Measurements from ENCODE around the gene STK32C. TPM values are rescaled to one million over a fixed set of nuclear protein-coding genes. Genes with fewer than 3 reads are reported as not detected.
"Not testable (repeated sequence)": the region's sequence is repeated elsewhere in the genome, so short reads cannot be mapped to it uniquely, and the experiment has no call there.

The STK32C gene
- total RNA-seq, 1 donor from 2014 or later, result 19.6 TPM

- no peak for DNase-seq (ENCODE audit: low read depth, low spot score)
Observed at GRCh38 chr10:132225073-132225848, 82.5 kb downstream of the STK32C start.

GRCh38 chr10:132224343-132225072, 83.2 kb downstream of the STK32C start:
- no peak for TF ChIP-seq CTCF (conservative IDR thresholded peaks at IDR 0.05)
- H3K4me3 Mint-ChIP-seq, result no peak overlapping the region
- DNase-seq (ENCODE audit: low read depth, low spot score), result no peak
- no peaks in the 10 kb centered on the region for H3K27me3 Mint-ChIP-seq (ENCODE audit: low read depth)
- H3K36me3 Mint-ChIP-seq (ENCODE audit: low read depth), result peaks cover 3% of the 10 kb centered on the region
- no peak overlapping the region for H3K27ac Mint-ChIP-seq (ENCODE audit: unreplicated experiment)
- H3K9me3 Mint-ChIP-seq, result no peaks in the 10 kb centered on the region
- no peaks in the 10 kb centered on the region for H3K4me1 Mint-ChIP-seq

More at GRCh38 chr10:132225073-132225848, 82.5 kb downstream of the STK32C start:
- Mint-ChIP-seq H3K4me1 (peaks cover 4% of the 10 kb centered on the region), H3K36me3 (ENCODE audit: low read depth) (peaks cover 3% of the 10 kb centered on the region), H3K4me3 (no peak overlapping the region), H3K27me3 (ENCODE audit: low read depth) (no peaks in the 10 kb centered on the region), H3K27ac (ENCODE audit: unreplicated experiment) (no peak overlapping the region), H3K9me3 (no peaks in the 10 kb centered on the region)
- no peak for TF ChIP-seq CTCF (conservative IDR thresholded peaks at IDR 0.05)

GRCh38 chr10:132223611-132224342, 84.0 kb downstream of the STK32C start:
- peaks cover 4% of the 10 kb centered on the region for H3K36me3 Mint-ChIP-seq (ENCODE audit: low read depth)
- TF ChIP-seq CTCF (conservative IDR thresholded peaks at IDR 0.05), result no peak
- H3K27me3 Mint-ChIP-seq (ENCODE audit: low read depth), result no peaks in the 10 kb centered on the region
- peaks cover under 1% of the 10 kb centered on the region for H3K9me3 Mint-ChIP-seq
- no peak for DNase-seq (ENCODE audit: low read depth, low spot score)
- no peak overlapping the region for H3K4me3 Mint-ChIP-seq
- H3K27ac Mint-ChIP-seq (ENCODE audit: unreplicated experiment), result no peak overlapping the region
- H3K4me1 Mint-ChIP-seq, result no peaks in the 10 kb centered on the region

- TF ChIP-seq CTCF (conservative IDR thresholded peaks at IDR 0.05), result peak; percentile 92
- Mint-ChIP-seq H3K36me3 (ENCODE audit: low read depth) (peaks cover 8% of the 10 kb centered on the region), H3K27ac (ENCODE audit: unreplicated experiment) (no peak overlapping the region), H3K4me1 (no peaks in the 10 kb centered on the region), H3K27me3 (ENCODE audit: low read depth) (no peaks in the 10 kb centered on the region), H3K4me3 (no peak overlapping the region), H3K9me3 (peaks cover 4% of the 10 kb centered on the region)
- DNase-seq (ENCODE audit: low read depth, low spot score), result peak; percentile 77
Observed at GRCh38 chr10:132223156-132223590, 84.6 kb downstream of the STK32C start.

- no peak for DNase-seq (ENCODE audit: low read depth, low spot score)
- no peak overlapping the region for H3K4me3 Mint-ChIP-seq
- no peaks in the 10 kb centered on the region for H3K4me1 Mint-ChIP-seq
- peaks cover 4% of the 10 kb centered on the region for H3K9me3 Mint-ChIP-seq
- H3K27me3 Mint-ChIP-seq (ENCODE audit: low read depth), result no peaks in the 10 kb centered on the region
- H3K36me3 Mint-ChIP-seq (ENCODE audit: low read depth), result peaks cover 9% of the 10 kb centered on the region
- TF ChIP-seq CTCF (conservative IDR thresholded peaks at IDR 0.05), result no peak
- no peak overlapping the region for H3K27ac Mint-ChIP-seq (ENCODE audit: unreplicated experiment)
Observed at GRCh38 chr10:132222726-132223125, 85.0 kb downstream of the STK32C start.

DNA sequence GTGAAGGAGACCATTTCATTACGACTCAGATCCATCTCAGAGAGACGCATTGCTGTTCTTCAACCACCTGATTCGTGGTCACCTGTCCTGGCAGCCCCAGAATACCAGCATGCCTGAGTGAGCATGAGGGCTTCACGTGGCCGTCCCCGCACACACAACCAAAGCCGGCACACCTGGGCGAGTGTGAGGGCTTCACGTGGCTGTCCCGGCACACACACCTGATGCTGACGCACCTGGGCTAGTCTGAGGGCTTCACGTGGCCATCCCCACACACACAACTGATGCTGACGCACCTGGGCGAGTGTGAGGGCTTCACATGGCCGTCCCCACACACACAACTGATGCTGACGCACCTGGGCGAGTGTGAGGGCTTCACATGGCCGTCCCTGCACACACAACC, 86.8 kb downstream of the STK32C start:
- H3K4me3 Mint-ChIP-seq; H3K4me1 Mint-ChIP-seq; H3K9me3 Mint-ChIP-seq; H3K27me3 Mint-ChIP-seq (ENCODE audit: low read depth); H3K27ac Mint-ChIP-seq (ENCODE audit: unreplicated experiment); DNase-seq (ENCODE audit: low read depth, low spot score): not testable (repeated sequence)
- peaks cover 12% of the 10 kb centered on the region for H3K36me3 Mint-ChIP-seq (ENCODE audit: low read depth)

Data from neural crest cell (in vitro differentiated cells).